GM21515 (cell line): ENCODE data around the gene TRANK1.
"Not testable (repeated sequence)": the region's sequence is repeated elsewhere in the genome, so short reads cannot be mapped to it uniquely, and the experiment has no call there.

Experiments
- ATAC-seq: cut with Tn5 transposase; IDR thresholded peaks from one replicate; pipeline ENCODE4 v1.9.1; 2021; ENCODE audit not compliant: unreplicated experiment

TRANK1 gene

DNA sequence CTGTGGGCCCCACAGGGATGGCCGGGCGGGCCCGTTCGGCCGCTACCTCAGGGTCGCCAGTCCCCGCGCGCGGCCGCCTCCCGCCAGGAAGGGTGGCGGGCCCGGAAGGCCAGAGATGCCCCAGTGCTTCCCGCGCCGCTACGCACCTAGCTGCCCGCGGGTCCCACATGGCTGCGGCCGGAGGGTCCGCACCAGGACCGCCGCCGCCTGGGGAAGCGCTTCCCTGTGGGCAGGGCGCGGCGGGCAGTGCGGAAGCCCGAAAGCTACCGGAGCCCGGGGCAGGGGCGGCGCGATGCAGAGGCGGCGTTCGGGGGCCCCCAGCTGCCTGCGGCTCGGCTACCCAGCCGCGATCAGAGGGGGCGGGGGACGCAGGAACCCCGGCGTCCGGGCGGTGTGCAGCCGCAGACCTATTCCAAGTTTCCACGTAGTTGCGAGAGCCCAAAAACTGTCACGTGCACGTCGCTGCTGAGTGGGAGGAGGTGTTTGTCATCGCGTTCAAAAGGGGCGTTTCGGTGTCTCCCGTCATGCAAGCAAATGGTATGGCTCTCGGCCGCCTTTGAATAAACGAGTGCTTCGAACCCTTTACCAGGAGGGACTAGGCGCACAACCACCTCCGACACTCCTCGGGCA lies at the start of gene TRANK1:
TSS of gene TRANK1 (minus strand) at position 414 of the 630 bp plus-strand sequence. CDS start at position 169, 245 bp downstream.
- ATAC-seq = peak; percentile 66

DNA sequence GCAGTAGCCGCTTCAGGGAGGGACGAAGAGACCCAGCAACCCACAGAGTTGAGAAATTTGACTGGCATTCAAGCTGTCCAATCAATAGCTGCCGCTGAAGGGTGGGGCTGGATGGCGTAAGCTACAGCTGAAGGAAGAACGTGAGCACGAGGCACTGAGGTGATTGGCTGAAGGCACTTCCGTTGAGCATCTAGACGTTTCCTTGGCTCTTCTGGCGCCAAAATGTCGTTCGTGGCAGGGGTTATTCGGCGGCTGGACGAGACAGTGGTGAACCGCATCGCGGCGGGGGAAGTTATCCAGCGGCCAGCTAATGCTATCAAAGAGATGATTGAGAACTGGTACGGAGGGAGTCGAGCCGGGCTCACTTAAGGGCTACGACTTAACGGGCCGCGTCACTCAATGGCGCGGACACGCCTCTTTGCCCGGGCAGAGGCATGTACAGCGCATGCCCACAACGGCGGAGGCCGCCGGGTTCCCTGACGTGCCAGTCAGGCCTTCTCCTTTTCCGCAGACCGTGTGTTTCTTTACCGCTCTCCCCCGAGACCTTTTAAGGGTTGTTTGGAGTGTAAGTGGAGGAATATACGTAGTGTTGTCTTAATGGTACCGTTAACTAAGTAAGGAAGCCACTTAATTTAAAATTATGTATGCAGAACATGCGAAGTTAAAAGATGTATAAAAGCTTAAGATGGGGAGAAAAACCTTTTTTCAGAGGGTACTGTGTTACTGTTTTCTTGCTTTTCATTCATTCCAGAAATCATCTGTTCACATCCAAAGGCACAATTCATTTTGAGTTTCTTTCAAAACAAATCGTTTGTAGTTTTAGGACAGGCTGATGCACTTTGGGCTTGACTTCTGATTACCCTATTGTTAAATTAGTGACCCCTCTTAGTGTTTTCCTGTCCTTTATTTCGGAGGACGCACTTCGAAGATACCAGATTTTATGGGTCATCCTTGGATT lies 48.8 kb upstream of the TRANK1 start, which contains the start of gene MLH1:
TSS of gene MLH1 (plus strand) at position 193 of the 958 bp plus-strand sequence. CDS start at position 223, 30 bp downstream.
- peak; percentile 93 for ATAC-seq

DNA sequence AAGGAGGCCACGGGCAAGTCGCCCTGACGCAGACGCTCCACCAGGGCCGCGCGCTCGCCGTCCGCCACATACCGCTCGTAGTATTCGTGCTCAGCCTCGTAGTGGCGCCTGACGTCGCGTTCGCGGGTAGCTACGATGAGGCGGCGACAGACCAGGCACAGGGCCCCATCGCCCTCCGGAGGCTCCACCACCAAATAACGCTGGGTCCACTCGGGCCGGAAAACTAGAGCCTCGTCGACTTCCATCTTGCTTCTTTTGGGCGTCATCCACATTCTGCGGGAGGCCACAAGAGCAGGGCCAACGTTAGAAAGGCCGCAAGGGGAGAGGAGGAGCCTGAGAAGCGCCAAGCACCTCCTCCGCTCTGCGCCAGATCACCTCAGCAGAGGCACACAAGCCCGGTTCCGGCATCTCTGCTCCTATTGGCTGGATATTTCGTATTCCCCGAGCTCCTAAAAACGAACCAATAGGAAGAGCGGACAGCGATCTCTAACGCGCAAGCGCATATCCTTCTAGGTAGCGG lies 48.0 kb upstream of the TRANK1 start, which contains the start of gene EPM2AIP1:
TSS of gene EPM2AIP1 (minus strand) at position 326 of the 520 bp plus-strand sequence. CDS start at position 272, 54 bp downstream.
- ATAC-seq = peak; percentile 89

DNA sequence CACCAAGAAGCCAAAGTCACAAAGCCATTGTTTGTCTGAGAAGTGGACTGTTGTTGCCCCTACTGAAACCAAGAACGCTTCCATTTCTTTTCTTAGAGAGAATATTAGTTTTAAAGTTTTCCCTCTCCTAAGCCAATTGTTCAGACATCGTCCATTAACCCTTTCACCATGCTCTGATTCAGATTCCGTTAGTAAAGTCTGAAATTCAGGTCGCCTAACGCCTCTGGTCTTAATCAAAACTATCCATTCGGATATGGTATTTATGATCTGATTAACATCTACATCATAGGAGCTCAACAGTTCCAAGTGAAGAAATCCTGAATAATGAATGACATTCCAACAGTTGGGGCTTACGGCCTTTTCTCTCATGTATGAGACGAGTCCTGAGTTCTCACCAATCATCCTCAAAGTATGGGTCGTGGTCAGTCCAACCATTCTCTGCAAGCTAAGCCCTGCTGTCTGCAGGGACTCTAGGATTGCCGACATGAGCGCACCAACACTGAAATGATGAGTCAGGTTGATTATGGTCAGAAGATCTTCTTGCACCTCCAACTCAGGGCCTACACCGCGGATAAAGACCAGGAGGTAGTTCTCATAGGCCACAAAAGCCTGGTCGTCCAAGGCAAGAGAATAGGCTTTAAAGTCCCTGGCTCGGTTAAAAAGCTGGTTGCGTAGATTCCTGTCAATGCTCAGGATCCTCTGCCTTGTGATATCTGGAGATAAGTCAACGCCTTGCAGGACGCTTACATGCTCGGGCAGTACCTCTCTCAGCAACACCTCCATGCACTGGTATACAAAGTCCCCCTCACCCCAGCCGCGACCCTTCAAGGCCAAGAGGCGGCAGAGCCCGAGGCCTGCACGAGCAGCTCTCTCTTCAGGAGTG lies 47.3 kb upstream of the TRANK1 start:
- no peak for ATAC-seq

DNA sequence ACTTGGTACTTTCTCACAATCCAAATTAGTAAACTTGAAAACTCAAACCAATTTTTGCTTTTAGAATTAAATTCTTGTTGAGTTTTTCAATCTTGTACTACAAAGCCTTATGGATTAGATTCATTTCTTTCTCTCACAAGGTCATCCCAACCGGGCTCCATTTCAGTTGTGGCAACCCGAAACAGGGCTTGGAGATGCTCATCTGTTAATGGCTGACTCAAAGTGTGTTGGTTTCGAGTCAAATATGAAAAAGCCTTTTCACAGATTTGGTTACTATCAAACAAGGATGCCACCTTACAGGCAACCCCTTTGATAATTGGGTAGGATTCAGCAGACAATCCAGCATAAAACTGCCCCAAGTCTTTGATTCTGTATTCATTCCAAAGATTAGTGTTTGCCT lies 46.3 kb upstream of the TRANK1 start:
- no peak for ATAC-seq

DNA sequence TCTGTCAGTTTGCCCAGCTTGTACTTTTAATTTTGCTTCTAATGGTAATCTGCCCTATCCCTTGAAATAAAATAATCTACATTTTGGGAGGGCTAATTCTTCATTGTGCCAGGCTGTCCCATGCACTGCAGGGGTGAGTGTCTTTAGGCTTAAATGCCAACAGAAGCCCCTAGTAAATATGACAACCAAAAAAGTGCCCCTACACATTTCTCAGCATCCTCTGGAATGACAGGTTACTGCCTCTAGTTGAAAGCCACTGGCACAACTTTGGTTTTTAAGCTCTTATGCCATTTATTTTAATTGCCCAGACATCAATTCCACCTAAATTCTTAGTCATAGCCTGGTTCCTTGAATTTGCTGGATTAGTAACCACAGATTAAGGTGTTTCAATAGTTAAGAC lies 44.7 kb upstream of the TRANK1 start:
- ATAC-seq = no peak

DNA sequence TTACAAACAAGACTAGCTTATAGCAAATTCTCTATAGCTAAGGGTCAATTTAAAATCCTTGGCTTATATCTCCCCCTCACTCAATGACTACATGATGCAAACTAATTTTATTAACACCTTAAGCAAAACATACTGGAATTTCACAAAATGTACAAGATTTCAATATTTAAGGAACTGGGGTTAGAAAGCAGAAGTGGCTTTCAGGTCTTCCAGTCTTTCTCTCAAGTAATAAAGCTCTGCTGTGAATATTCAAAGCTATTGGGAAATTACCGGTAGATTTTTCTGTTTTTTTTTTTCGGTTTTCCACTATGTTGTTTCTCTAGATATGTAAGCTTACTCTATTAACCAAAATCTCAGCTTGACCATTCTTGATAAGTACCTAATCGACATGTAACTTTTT lies 44.2 kb upstream of the TRANK1 start:
- ATAC-seq = no peak

DNA sequence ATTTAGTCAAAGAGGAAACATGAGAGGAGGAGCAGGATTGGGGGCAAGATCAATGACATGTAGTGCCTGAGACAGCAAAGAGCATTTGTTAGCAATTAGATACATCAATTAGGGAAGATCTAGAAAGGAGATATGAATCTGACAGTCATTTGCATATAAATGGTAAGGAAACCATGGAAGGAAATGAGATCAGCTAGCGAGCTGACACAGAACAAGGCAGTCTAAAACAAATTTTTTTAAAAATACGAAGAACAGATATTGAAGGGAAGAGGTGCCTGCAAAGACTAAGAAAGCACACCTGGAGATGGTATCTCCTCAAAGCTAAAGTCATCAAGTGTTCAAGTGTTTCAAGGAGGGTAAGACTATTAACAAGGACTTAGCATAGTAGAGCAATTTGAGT lies 43.5 kb upstream of the TRANK1 start:
- no peak for ATAC-seq

DNA sequence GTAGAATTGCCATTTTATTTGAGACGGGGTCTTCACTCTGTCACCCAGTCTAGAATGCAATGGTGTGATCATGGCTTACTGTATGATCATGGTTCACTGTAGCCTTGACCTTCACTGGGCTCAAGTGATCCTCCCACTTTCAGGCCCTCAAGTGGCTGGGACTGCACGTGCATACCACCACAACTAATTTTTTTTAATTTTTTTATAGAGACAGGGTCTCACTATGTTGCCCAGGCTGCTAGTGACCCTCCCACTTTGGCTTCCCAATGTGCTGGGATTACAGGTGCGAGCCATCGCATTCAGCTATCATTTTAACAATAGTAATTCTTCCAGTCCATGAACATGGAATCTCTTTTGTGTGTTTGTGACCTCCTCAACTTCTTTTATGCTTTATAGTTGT lies 36.2 kb upstream of the TRANK1 start:
- ATAC-seq = no peak

DNA sequence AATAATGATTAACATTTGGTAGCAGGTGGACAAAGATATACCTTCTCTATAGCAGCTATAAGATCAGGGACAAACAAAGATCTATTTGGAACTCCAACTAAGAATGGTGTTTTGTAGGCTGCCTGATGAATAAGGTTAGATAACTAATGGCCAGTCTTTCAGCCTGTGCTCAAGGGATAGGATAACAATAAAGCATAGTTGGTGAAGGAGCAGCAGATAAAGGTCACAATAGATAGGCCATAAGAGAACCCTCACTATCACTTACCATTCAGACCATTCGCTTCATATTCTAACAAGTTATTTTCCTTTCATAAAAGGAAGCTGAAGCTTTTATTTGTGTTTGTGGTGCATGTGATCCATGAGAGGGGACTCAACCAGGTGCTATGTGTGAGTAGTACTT lies 28.3 kb upstream of the TRANK1 start:
- no peak for ATAC-seq

DNA sequence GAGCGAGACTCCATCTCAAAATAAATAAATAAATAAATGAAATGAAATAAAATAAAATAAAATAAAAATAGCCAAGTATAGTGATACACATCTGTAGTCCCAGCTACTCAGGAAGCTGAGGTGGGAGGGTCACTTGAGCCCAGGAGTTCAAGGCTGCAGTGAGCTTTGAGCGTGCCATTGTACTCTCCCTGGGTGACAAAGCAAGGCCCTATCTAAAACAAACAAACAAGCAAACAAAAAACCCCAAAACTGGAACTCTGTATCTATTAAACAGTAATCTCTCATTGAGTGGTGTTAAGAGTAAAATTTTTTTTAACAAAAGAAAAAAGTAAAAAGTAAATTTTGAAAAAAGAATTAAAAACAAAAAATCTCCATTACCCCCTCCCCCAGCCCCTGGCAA lies 27.3 kb upstream of the TRANK1 start:
- no peak for ATAC-seq

DNA sequence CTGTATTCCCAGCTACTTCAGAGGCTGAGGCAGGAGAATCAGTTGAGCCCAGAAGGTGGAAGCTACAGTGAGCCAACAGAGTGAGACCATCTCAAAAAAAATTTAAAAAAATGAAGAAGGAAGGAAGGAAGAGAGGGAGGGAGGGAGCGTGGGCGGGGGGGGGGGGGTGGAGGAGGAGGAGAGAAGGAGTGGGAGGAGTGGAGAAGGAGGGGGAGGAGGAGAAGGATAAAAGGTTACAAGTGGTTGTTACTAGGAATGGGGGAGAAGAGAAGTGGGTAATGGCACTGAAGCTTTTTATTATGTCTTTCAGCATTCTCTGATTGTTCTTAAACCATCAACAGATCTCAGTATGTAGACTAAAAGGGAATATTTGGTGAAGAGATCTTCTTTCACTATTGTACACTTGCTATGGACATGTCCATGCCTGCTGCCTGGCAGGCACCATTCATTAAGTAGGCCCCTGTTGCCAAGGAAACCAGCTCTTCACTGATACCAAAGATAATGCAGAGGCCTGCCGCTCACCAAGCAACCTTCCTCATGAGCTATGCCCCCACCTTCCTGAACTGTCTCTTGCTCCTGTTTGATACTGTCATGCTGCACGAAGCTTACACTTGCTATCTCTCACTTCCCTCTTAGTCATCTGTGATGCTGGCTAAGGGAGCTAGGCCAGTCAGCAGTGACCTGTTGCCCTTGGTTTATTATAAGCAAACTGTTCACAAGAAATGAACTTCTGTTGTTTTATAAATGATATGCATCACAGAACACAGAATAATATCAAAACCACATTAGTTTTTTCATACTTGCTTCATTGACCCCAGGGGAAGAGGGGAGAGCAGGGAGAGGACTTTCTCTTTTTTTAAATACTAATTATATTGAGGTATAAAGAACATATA lies 24.9 kb upstream of the TRANK1 start:
- peak; percentile 99 for ATAC-seq

DNA sequence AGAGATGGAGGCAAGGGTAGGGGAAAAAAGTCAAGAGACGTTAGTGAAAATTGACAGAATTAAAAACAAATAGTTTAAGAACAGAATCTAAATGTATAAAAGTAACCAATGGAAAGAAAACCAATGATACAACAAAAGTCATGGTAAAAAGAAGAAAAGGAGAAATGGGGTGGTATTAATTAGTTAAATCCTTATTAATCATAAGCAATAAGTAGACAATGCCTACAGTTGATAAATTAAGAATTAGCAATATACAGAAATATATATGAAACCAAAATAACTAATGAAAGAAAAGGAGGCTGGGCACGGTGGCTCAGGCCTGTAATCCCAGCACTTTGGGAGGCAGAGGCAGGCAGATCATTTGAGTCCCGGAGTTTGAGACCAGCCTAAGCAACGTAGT lies 24.2 kb upstream of the TRANK1 start:
- no peak for ATAC-seq

DNA sequence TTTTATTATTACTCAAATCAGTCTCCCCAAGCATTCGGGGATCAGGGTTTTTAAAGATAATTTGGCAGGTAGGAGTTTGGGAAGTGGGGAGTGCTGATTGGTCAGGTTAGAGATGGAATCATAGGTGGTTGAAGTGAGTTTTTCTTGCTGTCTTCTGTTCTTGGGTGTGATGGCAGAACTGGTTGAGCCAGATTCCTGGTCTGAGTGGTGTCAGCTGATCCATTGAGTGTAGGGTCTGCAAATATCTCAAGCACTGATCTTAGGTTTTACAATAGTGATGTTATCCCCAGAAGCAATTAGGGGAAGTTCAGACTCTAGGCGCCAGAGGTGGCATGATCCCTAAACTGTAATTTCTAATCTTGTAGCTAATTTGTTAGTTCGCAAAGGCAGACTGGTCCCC lies 20.6 kb upstream of the TRANK1 start:
- ATAC-seq = no peak

DNA sequence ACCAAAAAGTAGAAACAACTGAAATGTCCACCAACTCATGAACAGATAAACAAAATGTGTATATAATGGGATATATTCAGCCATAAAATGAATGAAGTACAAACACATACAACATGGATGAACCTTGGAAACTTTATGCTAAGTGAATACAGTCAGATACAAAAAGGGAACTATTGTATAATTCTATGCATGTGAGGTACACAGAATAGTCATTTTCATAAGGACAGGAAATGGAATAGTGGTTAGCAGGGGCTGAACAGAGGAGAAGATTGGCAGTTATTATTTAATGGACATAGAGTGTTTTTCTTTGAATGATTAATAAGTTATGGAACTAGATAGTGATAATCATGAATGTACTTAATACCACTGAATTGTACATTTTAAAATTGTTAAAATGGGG lies 20.0 kb upstream of the TRANK1 start:
- peak; percentile 56 for ATAC-seq

DNA sequence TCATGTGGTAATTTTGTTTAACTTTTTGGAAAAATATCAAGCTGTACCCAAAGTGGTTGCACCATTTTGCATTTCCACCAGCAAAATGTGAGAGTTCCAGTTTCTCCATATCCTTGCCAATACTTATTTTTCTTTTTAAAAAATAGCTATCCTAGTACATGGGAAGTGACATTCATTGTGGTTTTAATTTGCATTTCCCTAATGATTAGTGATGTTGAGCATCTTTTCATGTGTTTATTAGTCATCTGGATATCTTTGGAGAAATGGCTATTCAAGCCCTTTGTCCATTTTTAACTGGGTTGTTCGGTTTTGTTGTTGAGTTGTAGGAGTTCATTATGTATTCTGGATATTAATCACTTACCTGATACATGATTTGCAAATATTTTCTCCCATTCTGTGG lies 19.5 kb upstream of the TRANK1 start:
- no peak for ATAC-seq

DNA sequence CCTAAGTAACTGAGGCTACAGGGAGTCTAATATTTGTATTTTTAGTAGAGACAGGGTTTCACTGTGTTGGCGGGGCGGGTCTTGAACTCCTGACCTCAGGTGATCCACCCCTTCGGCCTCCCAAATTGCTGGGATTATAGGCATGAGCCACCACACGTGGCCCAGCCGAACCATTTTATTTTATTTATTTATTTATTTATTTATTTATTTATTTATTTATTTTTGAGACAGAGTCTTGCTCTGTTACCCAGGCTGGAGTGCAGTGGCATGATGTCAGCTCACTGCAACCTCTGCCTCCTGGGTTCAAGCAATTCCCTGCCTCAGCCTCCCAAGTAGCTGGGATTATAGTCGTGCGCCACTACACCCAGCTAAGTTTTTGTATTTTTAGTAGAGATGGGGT lies 18.2 kb upstream of the TRANK1 start:
- not testable (repeated sequence) for ATAC-seq

DNA sequence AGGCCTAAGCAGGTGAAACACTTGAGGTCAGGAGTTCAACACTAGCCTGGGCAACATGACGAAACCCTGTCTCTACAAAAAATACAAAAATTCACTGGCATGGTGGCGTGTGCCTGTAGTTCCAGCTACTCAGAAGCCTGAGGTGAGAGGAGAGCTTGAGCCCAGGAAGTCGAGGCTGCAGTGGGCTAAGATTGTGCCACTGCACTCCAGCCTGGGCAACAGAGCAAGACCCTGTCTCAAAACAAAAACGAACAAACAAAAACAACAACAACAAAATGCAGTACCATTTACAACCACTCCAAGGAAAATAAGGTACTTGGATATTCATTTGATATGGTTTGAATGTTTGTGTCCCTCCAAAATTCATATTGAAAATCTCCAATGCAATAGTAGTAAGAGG lies 15.6 kb upstream of the TRANK1 start:
- no peak for ATAC-seq

DNA sequence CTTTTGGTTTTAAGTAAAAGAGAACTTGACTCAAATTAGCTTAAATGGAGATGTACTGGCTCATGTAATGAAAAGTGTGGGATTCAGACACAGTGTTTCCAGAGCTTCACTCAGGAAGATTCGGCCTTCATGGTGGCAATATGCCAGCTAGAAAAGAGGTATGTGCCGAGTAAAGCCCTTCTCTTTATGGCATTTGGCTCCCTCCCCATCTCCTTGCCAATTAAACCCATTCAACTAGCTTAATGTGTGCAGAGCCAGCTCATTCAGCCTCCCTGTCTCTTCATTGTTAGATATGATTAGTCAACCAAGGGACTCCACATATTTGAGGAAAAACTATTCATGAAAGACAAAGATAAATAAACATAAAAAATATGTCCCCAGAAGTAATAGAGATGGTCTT lies 15.0 kb upstream of the TRANK1 start:
- ATAC-seq = no peak
